HepG2 (cell line): ENCODE results near the gene CISH. TPM values are rescaled to one million over a fixed set of nuclear protein-coding genes. Genes with fewer than 3 reads are reported as not detected.

ENCODE experiments used
- ATAC-seq: fragments of 200-7000 bp; cut with Tn5 transposase; 3 replicates; pipeline ENCODE4 v1.9.1; 2020; ENCODE audit warnings: mild to moderate bottlenecking, moderate library complexity
- BruUV-seq: library from RNA; stranded (reverse); fragments of 400-500 nt; replicated peaks from 2 replicates; lab custom pipeline; 2021; lab: Mats Ljungman, UMichigan
- CTCF ChIA-PET: fragments of 300-600 bp; formaldehyde crosslinking; extraction: SDS; loops from one replicate; lab custom pipeline; 2021; ENCODE audit warnings: low total read pairs, inconsistent platforms, low intra/inter-chr PET ratio; lab: Yijun Ruan, JAX
- POLR2A ChIA-PET: fragments of 350-600 bp; sonication (Branson Sonifier 250); formaldehyde crosslinking; loops from one replicate; lab custom pipeline; 2020; ENCODE audit warnings: antibody characterized with exemption, inconsistent platforms; lab: Yijun Ruan, JAX
- DNase-seq: peaks from one replicate; pipeline ENCODE4 v3.0.0-alpha.2; 2015; ENCODE audit warnings: low spot score
- FAIRE-seq: peaks from 3 replicates; lab custom pipeline; 2011; peaks lifted over from hg19 to GRCh38; lab: Jason Lieb, UNC
- H2AFZ ChIP-seq: one replicate; pipeline ENCODE4 v1.6.1; 2011; ENCODE audit warnings: low read length, inconsistent platforms
- H3K27ac ChIP-seq: fragments of 300-600 bp; 3 replicates; pipeline ENCODE4 v1.8.0; 2011; ENCODE audit warnings: mixed run types, mild to moderate bottlenecking, mixed read lengths, low read length, inconsistent platforms; ENCODE audit not compliant: insufficient read depth; ENCODE audit errors: extremely low read length
- H3K27me3 ChIP-seq, 2 experiments: fragments of 200-600 bp in 1 of 2; 2 replicates in 1 of 2; 3 replicates in 1 of 2; pipeline versions ENCODE4 v1.6.0 to v1.8.0; 2011; ENCODE audit warnings: low read length in 2 of 2, mild to moderate bottlenecking in 2 of 2, moderate library complexity in 2 of 2, inconsistent platforms in 1 of 2; ENCODE audit not compliant: insufficient read depth in 2 of 2, control insufficient read depth in 1 of 2
- H3K36me3 ChIP-seq, 2 experiments: fragments of 200-600 bp in 1 of 2; replicated peaks in 1 of 2; 2 replicates in 1 of 2; 3 replicates in 1 of 2; pipeline versions ENCODE4 v1.5.1 to v1.8.0; 2011; ENCODE audit warnings: low read length in 2 of 2, inconsistent platforms in 1 of 2; ENCODE audit not compliant: insufficient read depth in 2 of 2, control insufficient read depth in 1 of 2
- H3K4me1 ChIP-seq: 2 replicates; pipeline ENCODE4 v1.5.1; 2012; ENCODE audit warnings: low read length, inconsistent platforms; ENCODE audit not compliant: insufficient read depth
- H3K4me2 ChIP-seq: 2 replicates; pipeline ENCODE4 v1.6.0; 2011; ENCODE audit warnings: low read depth, low read length, inconsistent platforms
- H3K4me3 ChIP-seq, 3 experiments: fragments of 200-600 bp in 1 of 3; sonication (generic), shearing (Covaris generic) in 1 of 3; replicated peaks in 1 of 3; 2 replicates each; pipeline ENCODE4 v1.5.1; 2011 to 2016; ENCODE audit warnings: low read length in 3 of 3, inconsistent platforms in 2 of 3, low read depth in 2 of 3, mild to moderate bottlenecking in 2 of 3, control low read depth in 1 of 3, mixed read lengths in 1 of 3; ENCODE audit not compliant: insufficient read depth in 1 of 3
- H3K79me2 ChIP-seq: one replicate; pipeline ENCODE4 v1.6.1; 2011; ENCODE audit warnings: low read length, inconsistent platforms; ENCODE audit not compliant: insufficient read depth
- H3K9ac ChIP-seq: 2 replicates; pipeline ENCODE4 v1.6.0; 2011; ENCODE audit warnings: mild to moderate bottlenecking, low read depth, low read length, inconsistent platforms; ENCODE audit not compliant: insufficient read depth
- H3K9me3 ChIP-seq: 2 replicates; pipeline ENCODE4 v1.5.1; 2012; ENCODE audit warnings: mild to moderate bottlenecking, low read length
- H4K20me1 ChIP-seq: 2 replicates; pipeline ENCODE4 v1.6.0; 2011; ENCODE audit warnings: inconsistent platforms, mild to moderate bottlenecking, low read length, moderate library complexity; ENCODE audit not compliant: insufficient read depth
- FOXP1 ChIP-seq, 2 experiments: fragments of 450-650 bp in 1 of 2; IDR thresholded peaks; 2 replicates each; pipeline ENCODE4 v1.6.1; 2017 to 2018; ENCODE audit warnings: antibody characterized with exemption in 1 of 2
- NR3C1 ChIP-seq: sonication (generic); formaldehyde crosslinking; IDR thresholded peaks from 2 replicates; pipeline ENCODE4 v1.4.0; 2020; ENCODE audit warnings: missing genetic modification reagents
- PHF21A ChIP-seq: sonication (generic); formaldehyde crosslinking; IDR thresholded peaks from 2 replicates; pipeline ENCODE4 v1.5.0; 2020; ENCODE audit warnings: mild to moderate bottlenecking, missing genetic modification reagents
- WGBS: methylation state at CpG from one replicate; pipeline ENCODE4 v1.1.6; 2017; ENCODE audit warnings: low lambda C conversion rate; 5-methylcytosine and 5-hydroxymethylcytosine counted together
- in situ Hi-C: cut with HindIII; loops from 2 replicates; pipeline ENCODE4 v1.10.0; 2017; ENCODE audit warnings: low pct_unique_long_range_greater_than_20kb; ENCODE audit not compliant: extremely low pct_ligation_motif_present
- intact Hi-C: fragments of 100-400 bp; cut with micrococcal nuclease; formaldehyde crosslinking; loops from one replicate; pipeline ENCODE4 v1.10.0; 2022; ENCODE audit not compliant: unreplicated experiment
- polyA plus RNA-seq, 8 experiments: library from polyadenylated mRNA; depleted of rRNA in 3 of 8; stranded (reverse) in 7 of 8; unstranded in 1 of 8; fragments of >200 nt; fragmentation: Illumina TruSeq in 4 of 8; extraction: Trizol in 4 of 8; gene quantifications; 2 replicates each; pipeline versions ENCODE4 v1.2.1 to v1.2.3, GENCODE V29; 2011 to 2016; ENCODE audit warnings: low read depth in 4 of 8, missing spikeins in 1 of 8, mixed read lengths in 1 of 8; ENCODE audit not compliant: insufficient read depth in 1 of 8
- total RNA-seq, 5 experiments: library from RNA; depleted of rRNA; stranded (reverse); fragments of >200 nt; fragmentation: Illumina TruSeq; extraction: Trizol; gene quantifications; 2 replicates each; pipeline ENCODE4 v1.2.3, GENCODE V29; 2016; ENCODE audit warnings: low read depth in 1 of 5
- TF ChIP-seq, protein P1 (sequence below): sonication (generic); formaldehyde crosslinking; IDR thresholded peaks from 2 replicates; pipeline ENCODE4 v1.4.0; 2020; ENCODE audit warnings: missing genetic modification reagents, mild to moderate bottlenecking, borderline replicate concordance
- TF ChIP-seq, protein P2 (sequence below): fragments of 450-650 bp; IDR thresholded peaks from 2 replicates; pipeline ENCODE4 v1.6.1; 2016
- TF ChIP-seq, protein P3 (sequence below): sonication (generic); formaldehyde crosslinking; IDR thresholded peaks from 2 replicates; pipeline ENCODE4 v1.4.0; 2020; ENCODE audit warnings: mild to moderate bottlenecking, missing genetic modification reagents

The CISH gene
- total and polyA plus RNA-seq, 2 of the 13 experiments (the other 11 are each of a cell fraction or from before 2014, with no cell fraction given) = 0.91 to 1.5 TPM

DNA sequence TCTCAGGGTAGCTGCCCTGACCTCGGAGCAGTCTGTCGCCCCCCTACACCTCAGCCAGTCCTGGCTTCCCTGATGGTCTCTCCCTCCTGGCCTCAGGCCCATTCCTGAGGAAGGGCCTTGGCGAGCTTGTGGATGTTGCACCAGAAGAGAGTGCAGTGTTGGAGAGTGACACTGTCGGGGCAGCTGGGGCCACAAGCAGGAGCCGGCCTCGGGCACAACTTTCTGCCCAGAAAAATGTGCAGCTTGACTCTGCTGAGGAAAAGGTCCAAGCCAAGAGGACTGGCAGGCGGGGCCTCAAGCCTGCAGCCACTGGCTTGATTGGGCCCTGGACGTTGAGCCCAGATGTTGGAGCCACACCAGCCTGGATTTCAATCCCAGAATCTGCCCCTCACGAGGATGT, 29.5 kb downstream of the CISH start:
- Histone ChIP-seq H3K27me3 (no peaks in the 10 kb centered on the region), H3K79me2 (no peaks in the 10 kb centered on the region), H3K4me1 (peaks cover 58% of the 10 kb centered on the region)
- CTCF ChIA-PET = no interaction called here
- ATAC-seq = no peak
- in situ Hi-C loops = no loop called here
- TF ChIP-seq NR3C1 (CRISPR knock-in tag) (no peak), FOXP1 (IDR thresholded peaks at IDR 0.05) (no peak), FOXP1 (CRISPR knock-in tag; IDR thresholded peaks at IDR 0.05) (no peak), PHF21A (no peak)
- TF ChIP-seq, protein P1, sequence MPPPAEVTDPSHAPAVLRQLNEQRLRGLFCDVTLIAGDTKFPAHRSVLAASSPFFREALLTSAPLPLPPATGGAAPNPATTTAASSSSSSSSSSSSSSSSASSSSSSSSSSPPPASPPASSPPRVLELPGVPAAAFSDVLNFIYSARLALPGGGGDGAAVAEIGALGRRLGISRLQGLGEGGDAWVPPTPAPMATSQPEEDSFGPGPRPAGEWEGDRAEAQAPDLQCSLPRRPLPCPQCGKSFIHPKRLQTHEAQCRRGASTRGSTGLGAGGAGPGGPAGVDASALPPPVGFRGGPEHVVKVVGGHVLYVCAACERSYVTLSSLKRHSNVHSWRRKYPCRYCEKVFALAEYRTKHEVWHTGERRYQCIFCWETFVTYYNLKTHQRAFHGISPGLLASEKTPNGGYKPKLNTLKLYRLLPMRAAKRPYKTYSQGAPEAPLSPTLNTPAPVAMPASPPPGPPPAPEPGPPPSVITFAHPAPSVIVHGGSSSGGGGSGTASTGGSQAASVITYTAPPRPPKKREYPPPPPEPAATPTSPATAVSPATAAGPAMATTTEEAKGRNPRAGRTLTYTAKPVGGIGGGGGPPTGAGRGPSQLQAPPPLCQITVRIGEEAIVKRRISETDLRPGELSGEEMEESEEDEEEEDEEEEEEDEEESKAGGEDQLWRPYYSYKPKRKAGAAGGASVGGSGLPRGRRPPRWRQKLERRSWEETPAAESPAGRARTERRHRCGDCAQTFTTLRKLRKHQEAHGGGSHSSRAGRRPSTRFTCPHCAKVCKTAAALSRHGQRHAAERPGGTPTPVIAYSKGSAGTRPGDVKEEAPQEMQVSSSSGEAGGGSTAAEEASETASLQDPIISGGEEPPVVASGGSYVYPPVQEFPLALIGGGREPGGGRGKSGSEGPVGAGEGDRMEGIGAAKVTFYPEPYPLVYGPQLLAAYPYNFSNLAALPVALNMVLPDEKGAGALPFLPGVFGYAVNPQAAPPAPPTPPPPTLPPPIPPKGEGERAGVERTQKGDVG (CRISPR knock-in tag) = no peak
- TF ChIP-seq, protein P2, sequence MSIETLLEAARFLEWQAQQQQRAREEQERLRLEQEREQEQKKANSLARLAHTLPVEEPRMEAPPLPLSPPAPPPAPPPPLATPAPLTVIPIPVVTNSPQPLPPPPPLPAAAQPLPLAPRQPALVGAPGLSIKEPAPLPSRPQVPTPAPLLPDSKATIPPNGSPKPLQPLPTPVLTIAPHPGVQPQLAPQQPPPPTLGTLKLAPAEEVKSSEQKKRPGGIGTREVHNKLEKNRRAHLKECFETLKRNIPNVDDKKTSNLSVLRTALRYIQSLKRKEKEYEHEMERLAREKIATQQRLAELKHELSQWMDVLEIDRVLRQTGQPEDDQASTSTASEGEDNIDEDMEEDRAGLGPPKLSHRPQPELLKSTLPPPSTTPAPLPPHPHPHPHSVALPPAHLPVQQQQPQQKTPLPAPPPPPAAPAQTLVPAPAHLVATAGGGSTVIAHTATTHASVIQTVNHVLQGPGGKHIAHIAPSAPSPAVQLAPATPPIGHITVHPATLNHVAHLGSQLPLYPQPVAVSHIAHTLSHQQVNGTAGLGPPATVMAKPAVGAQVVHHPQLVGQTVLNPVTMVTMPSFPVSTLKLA = no peak
- TF ChIP-seq, protein P3, sequence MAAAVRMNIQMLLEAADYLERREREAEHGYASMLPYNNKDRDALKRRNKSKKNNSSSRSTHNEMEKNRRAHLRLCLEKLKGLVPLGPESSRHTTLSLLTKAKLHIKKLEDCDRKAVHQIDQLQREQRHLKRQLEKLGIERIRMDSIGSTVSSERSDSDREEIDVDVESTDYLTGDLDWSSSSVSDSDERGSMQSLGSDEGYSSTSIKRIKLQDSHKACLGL = no peak
- TF ChIP-seq, all 625 proteins: peak for 0
- intact Hi-C loops = no loop called here
- Histone ChIP-seq H4K20me1 (no peaks in the 10 kb centered on the region), H3K9ac (no peak overlapping the region), H3K4me2 (no peak overlapping the region), H3K27ac (no peak overlapping the region), H3K36me3 (no peaks in the 10 kb centered on the region; a peak in 2 of 5 replicates), H2AFZ (no peak overlapping the region), H3K4me3 (no peak overlapping the region), H3K9me3 (no peaks in the 10 kb centered on the region)
- POLR2A ChIA-PET = interaction anchor here (1.1 to 4.3 kb wide), 3 partner anchors 10 to 30 kb away, joined by 3 to 20 read pairs (median 8); partner anchors contain the start of gene CISH
- WGBS = 83% methylated on average over 8 of the region's 9 CpGs
- FAIRE-seq (no peak), DNase-seq (no peak)
- no TSS peak for BruUV-seq
